Measurements from ENCODE around the gene MAPK4.
A peak's percentile ranks its signal among the peaks of the same experiment; 100 is the strongest.

MAPK4 gene

GRCh38 chr18:50636366-50637057, 76.6 kb downstream of the MAPK4 start:
- no peak overlapping the region for H3K27ac ChIP-seq
- no peak for TF ChIP-seq ZFX (IDR thresholded peaks at IDR 0.05)
- no peak for TF ChIP-seq CTCF (conservative IDR thresholded peaks at IDR 0.05)

GRCh38 chr18:50638016-50638883, 78.4 kb downstream of the MAPK4 start:
- no peak overlapping the region for H3K27ac ChIP-seq
- TF ChIP-seq ZFX (IDR thresholded peaks at IDR 0.05) (no peak), CTCF (conservative IDR thresholded peaks at IDR 0.05) (no peak)

- TF ChIP-seq CTCF (conservative IDR thresholded peaks at IDR 0.05): no peak
- no peak for TF ChIP-seq ZFX (IDR thresholded peaks at IDR 0.05)
- no peak overlapping the region for H3K27ac ChIP-seq
These were observed 79.1 kb downstream of the MAPK4 start for GRCh38 chr18:50638884-50639420.

- H3K27ac ChIP-seq: no peak overlapping the region
- TF ChIP-seq ZFX (IDR thresholded peaks at IDR 0.05) (no peak), CTCF (conservative IDR thresholded peaks at IDR 0.05) (no peak)
These were observed 79.8 kb downstream of the MAPK4 start for GRCh38 chr18:50639711-50640110.

GRCh38 chr18:50642439-50642838, 82.6 kb downstream of the MAPK4 start:
- no peak for TF ChIP-seq ZFX (IDR thresholded peaks at IDR 0.05)
- TF ChIP-seq CTCF (conservative IDR thresholded peaks at IDR 0.05): no peak
- no peak overlapping the region for H3K27ac ChIP-seq

GRCh38 chr18:50644146-50644545, 84.3 kb downstream of the MAPK4 start:
- no peak overlapping the region for H3K27ac ChIP-seq
- TF ChIP-seq CTCF (conservative IDR thresholded peaks at IDR 0.05) (no peak), ZFX (IDR thresholded peaks at IDR 0.05) (no peak)

GRCh38 chr18:50644807-50645206, 84.9 kb downstream of the MAPK4 start:
- TF ChIP-seq ZFX (IDR thresholded peaks at IDR 0.05) (no peak), CTCF (conservative IDR thresholded peaks at IDR 0.05) (peak; percentile 72)
- H3K27ac ChIP-seq: no peak overlapping the region

Data from C4-2B (cell line).